Kidney (tissue), 14 donors: Measurements from ENCODE around the gene LMBR1. TPM values are rescaled to one million over a fixed set of nuclear protein-coding genes. Genes with fewer than 3 reads are reported as not detected.

ENCODE experiments used
- DNase-seq, 5 donors: peaks; one replicate each; pipeline ENCODE4 v3.0.0-alpha.2; 2013 to 2020
- FAIRE-seq: peaks from 2 replicates; lab custom pipeline; 2012; peaks lifted over from hg19 to GRCh38; lab: Jason Lieb, UNC
- H3K27ac ChIP-seq, 2 donors: one replicate each; pipeline ENCODE4 v1.7.0; 2013; ENCODE audit warnings: low read depth in 2 of 2, low read length in 2 of 2, inconsistent platforms in 1 of 2
- H3K27me3 ChIP-seq: one replicate; pipeline ENCODE4 v1.7.1; 2013; ENCODE audit warnings: low read length, inconsistent platforms; ENCODE audit not compliant: control insufficient read depth, insufficient read depth
- H3K36me3 ChIP-seq, 3 donors: one replicate each; pipeline versions ENCODE4 v1.7.0 to v1.7.1; 2013; ENCODE audit warnings: low read length in 3 of 3, control low read depth in 1 of 3, inconsistent platforms in 1 of 3; ENCODE audit not compliant: insufficient read depth in 3 of 3, control insufficient read depth in 2 of 3
- H3K4me1 ChIP-seq, 3 donors: one replicate each; pipeline versions ENCODE4 v1.7.0 to v1.7.1; 2013; ENCODE audit warnings: low read length in 3 of 3, inconsistent platforms in 1 of 3, low read depth in 1 of 3; ENCODE audit not compliant: control insufficient read depth in 2 of 3, insufficient read depth in 2 of 3
- H3K4me3 ChIP-seq, 3 donors: one replicate each; pipeline versions ENCODE4 v1.7.0 to v1.8.1; 2013; ENCODE audit warnings: low read length in 3 of 3, control low read depth in 1 of 3, inconsistent platforms in 1 of 3
- H3K9ac ChIP-seq, 3 donors: one replicate each; pipeline versions ENCODE4 v1.7.0 to v1.7.1; 2013; ENCODE audit warnings: low read length in 3 of 3, control low read depth in 1 of 3, inconsistent platforms in 1 of 3
- H3K9me3 ChIP-seq, 3 donors: one replicate each; pipeline versions ENCODE4 v1.7.0 to v1.7.1; 2013; ENCODE audit warnings: low read length in 3 of 3, control low read depth in 1 of 3, inconsistent platforms in 1 of 3; ENCODE audit not compliant: control insufficient read depth in 2 of 3, insufficient read depth in 1 of 3
- CTCF ChIP-seq: IDR thresholded peaks from 3 replicates; pipeline ENCODE4 v1.5.1; 2012; ENCODE audit warnings: mild to moderate bottlenecking, moderate library complexity, borderline replicate concordance; ENCODE audit not compliant: insufficient read depth; ENCODE audit errors: extremely low read depth
- intact Hi-C: fragments of 100-400 bp; cut with DNase I; formaldehyde crosslinking; loops from one replicate; pipeline ENCODE4 v1.11.1; 2022
- polyA plus RNA-seq: library from polyadenylated mRNA; stranded (reverse); fragments of 350-450 nt; fragmentation: Illumina TruSeq; extraction: RNeasy Lipid Tissue Mini Kit (QIAGEN cat#74804); gene quantifications from one replicate; pipeline ENCODE4 v1.2.3, GENCODE V29; 2014; ENCODE audit warnings: low read depth, low replicate concordance; ENCODE audit not compliant: insufficient read depth
- total RNA-seq: library from RNA; stranded (reverse); fragmentation: NEBNext Ultra II Directional; extraction: Animal tissue kit (Norgen Biotek cat#: 25700); gene quantifications from one replicate; pipeline ENCODE4 v1.2.1, GENCODE V29; 2021
- donor health status: control.
- donor health status: control.
- donor health status: control.
- donor health status: control.
- donor health status: control.
- donor health status: DM: yes; HTN: yes; CAD: no.
- donor health status: Normal renal cell carcinoma (clear cell type).

LMBR1 gene
- total and polyA plus RNA-seq, 2 donors from 2014 or later = 19.6 to 82.6 TPM

GRCh38 chr7:156668130-156668741 is 224.7 kb downstream of the LMBR1 start:
- Histone ChIP-seq H3K4me3 (no peak overlapping the region), H3K4me1 (no peaks in the 10 kb centered on the region), H3K27ac (no peak overlapping the region), H3K36me3 (no peaks in the 10 kb centered on the region), H3K27me3 (no peaks in the 10 kb centered on the region), H3K9me3 (no peaks in the 10 kb centered on the region), H3K9ac (no peak overlapping the region)
- FAIRE-seq (no peak), DNase-seq (no peak)
- intact Hi-C loops = no loop called here
- TF ChIP-seq CTCF = no peak

- no peak overlapping the region for H3K9ac ChIP-seq
- H3K27me3 ChIP-seq = no peaks in the 10 kb centered on the region
- TF ChIP-seq CTCF = no peak
- no peaks in the 10 kb centered on the region for H3K4me1 ChIP-seq
- intact Hi-C loops = no loop called here
- FAIRE-seq (no peak), DNase-seq (no peak)
- no peak overlapping the region for H3K27ac ChIP-seq
- H3K36me3 ChIP-seq = no peaks in the 10 kb centered on the region
- no peak overlapping the region for H3K4me3 ChIP-seq
- H3K9me3 ChIP-seq = no peaks in the 10 kb centered on the region
Measured at GRCh38 chr7:156667110-156667426, 225.9 kb downstream of the LMBR1 start.

GRCh38 chr7:156666368-156667109 is 226.4 kb downstream of the LMBR1 start:
- intact Hi-C loops = no loop called here
- no peak for FAIRE-seq

More at GRCh38 chr7:156666368-156667109, 226.4 kb downstream of the LMBR1 start:
- H3K36me3 ChIP-seq = no peaks in the 10 kb centered on the region
- H3K4me1 ChIP-seq = no peaks in the 10 kb centered on the region
- H3K27me3 ChIP-seq = no peaks in the 10 kb centered on the region
- no peak overlapping the region for H3K9ac ChIP-seq
- peak in 3 of 5 donors; percentile 31 to 46 (median 40) for DNase-seq
- no peak overlapping the region for H3K27ac ChIP-seq
- TF ChIP-seq CTCF = no peak
- H3K9me3 ChIP-seq = no peaks in the 10 kb centered on the region
- no peak overlapping the region for H3K4me3 ChIP-seq
